Activated CD8-positive, alpha-beta memory T cell treated with anti-CD3 and anti-CD28 coated beads for 1 hour (primary cell): ENCODE results near the gene RTN4.

ENCODE experiments used
- DNase-seq, 2 donors: peaks; one replicate each; pipeline ENCODE4 v3.0.0-alpha.2; 2020; ENCODE audit warnings: low read depth in 1 of 2; ENCODE audit errors: extremely low read depth in 1 of 2

Gene RTN4

DNA sequence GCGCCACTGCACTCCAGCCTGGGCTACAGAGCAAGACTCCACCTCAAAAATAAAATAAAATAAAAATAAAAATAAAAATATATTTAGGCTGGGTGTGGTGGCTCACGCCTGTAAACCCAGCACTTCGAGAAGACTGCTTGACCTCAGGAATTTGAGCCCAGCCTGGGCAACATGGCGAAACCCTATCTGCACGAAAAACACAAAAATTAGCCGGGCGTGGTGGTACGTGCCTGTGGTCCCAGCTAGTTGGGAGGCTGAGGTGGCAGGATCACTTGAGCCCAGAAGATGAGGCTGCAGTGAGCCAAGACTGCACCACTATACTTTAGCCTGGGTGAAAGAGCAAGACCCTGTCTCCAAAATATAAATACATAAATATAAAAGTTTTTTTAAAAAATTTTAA lies 6.4 kb downstream of the RTN4 start:
- DNase-seq = no peak

- no peak for DNase-seq
Observed at GRCh38 chr2:55038428-55038827, 11.8 kb downstream of the RTN4 start.

- no peak for DNase-seq
Observed at GRCh38 chr2:55035716-55036115, 14.5 kb downstream of the RTN4 start.

DNA sequence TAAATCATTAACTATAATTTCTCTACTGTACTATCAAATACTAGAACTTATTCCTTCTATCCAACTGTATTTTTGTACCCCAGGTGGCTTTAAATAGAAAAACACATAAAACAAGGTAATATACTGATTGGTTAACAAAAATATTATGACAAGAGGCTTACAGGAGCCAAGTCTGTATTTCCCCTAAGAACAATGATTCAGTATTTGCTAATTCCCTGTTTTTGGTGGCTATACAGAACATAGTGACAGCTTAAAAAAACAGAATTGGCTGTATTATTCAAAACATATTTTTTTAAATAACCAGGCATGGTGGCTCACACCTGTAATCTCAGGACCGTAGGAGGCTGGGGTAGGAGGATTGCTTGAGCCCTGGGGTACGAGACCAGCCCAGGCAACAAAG lies 16.3 kb downstream of the RTN4 start:
- DNase-seq = no peak

DNA sequence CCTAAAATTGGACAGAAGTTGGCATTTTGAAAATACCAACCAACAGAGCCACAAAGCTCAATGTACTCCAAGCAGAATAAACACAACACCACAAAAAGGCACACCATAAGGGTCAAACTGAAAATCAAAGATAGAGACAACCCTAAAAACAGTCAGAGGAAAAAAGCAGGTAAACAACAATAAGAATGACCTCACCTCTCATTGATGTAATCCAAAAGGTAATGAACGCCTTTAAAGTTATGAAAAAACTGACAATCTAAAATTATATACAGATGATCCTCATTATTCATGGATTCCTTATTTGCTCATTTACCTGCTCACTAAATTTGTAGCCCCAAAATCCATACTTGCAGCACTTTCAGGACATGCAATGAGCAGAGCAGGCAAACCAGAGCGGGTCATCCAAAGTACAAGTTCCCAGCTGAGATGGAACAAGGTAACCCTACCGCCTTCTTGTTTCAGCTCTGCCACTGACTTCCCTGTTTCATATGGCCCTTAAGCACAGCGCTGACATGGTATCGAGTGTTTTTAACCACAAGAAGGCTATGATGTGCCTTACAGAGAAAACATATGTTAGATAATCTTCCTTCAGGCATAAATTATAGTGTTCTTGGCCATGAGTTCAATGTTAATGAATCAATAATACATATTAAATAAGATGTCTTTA lies 17.0 kb downstream of the RTN4 start:
- DNase-seq = no peak

DNA sequence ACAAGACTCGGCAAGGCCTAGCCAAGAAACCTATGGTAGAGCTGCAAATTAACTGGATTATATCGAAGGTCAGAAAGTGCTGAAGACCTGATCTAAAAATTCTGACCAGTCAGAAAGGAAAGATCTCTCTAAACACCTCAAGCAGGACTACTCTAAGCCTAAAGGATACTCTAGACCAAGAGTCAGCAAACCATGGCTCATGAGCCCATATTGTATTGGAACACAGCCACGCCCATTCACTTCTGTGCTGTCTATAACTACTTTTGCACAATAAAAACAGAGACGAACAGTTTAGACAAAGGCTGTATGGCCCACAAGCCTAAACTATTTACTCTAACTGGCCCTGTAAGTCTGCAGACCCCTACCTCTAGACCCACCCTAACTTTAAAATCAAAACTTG lies 18.7 kb downstream of the RTN4 start:
- no peak for DNase-seq

DNA sequence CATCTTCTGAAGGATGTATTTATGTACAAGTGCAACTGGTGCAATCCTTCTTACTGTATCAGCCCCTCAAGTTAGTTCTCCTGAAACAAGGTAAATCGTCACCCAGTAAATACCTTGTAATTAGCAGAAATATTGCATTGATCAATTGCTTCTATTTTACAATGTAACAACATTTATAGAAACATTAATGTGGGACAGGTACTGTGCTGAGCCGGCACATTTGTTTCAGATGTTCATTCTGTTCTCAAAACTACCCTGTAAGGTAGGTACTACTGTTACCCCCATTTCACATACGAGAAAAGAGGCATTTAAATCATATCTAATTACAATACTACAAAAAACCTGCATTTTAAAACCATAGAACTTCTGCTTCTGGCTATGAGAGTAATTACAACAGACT lies 19.5 kb downstream of the RTN4 start:
- no peak for DNase-seq

GRCh38 chr2:55029098-55029497 lies 21.2 kb downstream of the RTN4 start:
- DNase-seq = no peak

DNA sequence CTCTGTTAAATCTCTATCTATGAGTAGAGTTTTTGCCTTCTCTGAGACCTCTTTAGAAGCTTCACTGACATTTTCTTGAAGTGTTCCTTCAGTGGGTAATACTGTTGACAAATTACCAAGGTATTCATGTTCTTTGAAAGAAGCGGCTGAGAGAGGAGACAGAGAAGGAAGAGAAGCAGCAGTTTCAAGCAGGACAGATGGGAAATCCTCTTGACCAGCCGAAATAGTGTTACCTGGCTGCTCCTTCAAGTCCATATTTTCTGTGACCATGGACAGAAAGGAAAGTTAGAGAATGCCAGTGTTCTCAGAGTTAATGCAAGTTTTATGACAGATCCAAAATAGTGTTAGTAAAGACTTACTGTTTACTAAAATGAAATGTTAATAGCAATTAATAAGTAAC lies 23.0 kb downstream of the RTN4 start:
- no peak for DNase-seq

GRCh38 chr2:55026202-55026601 lies 24.0 kb downstream of the RTN4 start:
- no peak for DNase-seq

- no peak for DNase-seq
Observed at GRCh38 chr2:55025627-55026026, 24.6 kb downstream of the RTN4 start.

DNA sequence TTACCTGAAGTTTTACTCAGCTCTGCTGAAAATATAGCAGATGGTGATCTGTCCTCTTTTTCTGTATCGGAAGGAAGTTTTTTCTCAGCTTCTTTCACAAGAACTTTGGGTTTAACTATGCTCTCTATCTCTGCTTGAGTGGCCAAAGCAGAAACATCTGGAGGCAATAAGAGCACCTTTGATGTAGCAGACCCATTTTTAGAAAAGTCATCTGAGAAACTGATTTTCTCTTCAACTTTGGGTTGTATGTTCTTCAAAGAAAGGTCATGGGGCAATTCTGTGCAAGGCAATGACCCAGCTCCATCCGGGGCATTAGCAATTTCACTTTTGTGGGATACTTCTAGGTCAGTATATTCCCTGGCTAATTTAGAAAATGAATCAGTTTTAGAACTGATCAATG lies 25.2 kb downstream of the RTN4 start:
- no peak for DNase-seq

- no peak for DNase-seq
Observed at GRCh38 chr2:55022476-55022875, 27.8 kb downstream of the RTN4 start.

- DNase-seq = no peak
Observed at GRCh38 chr2:55019526-55020258, 30.6 kb downstream of the RTN4 start.

DNA sequence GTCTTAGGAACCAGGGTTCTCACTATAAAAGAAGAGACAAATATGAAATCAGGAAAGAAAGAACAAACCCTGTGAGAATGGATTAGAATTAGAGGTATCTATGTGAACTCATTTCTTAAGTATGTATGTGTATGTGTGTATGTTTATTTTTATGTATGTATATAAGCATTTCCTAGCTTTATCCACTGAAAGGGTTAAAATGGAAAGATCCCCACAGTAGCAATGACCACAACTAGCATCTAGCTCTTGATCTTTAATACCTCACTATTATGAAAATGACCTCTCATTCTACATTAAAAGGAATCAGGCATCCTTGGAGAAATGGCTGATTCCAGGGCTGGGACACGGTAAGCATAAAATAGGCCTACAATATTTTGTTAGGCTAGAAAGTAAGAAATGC lies 31.6 kb downstream of the RTN4 start:
- no peak for DNase-seq

GRCh38 chr2:55017880-55018279 lies 32.4 kb downstream of the RTN4 start:
- no peak for DNase-seq

DNA sequence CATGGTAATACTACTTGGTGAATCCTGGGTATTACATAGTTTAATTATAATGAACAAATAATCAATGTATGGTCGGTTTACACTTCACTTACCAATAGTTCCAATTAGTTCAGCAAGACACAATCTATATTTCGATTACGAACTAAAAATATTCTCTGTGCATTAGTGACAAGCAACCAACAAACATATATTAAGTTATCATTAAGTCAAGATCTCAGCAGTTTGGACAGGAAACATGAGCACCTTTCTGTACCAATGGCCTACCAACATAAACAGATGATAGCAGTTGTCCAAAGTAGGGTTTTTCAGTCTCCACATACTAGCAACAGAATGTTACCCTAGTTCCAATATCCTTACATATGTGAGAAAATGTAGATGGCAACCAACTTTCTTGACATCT lies 32.8 kb downstream of the RTN4 start:
- no peak for DNase-seq

DNA sequence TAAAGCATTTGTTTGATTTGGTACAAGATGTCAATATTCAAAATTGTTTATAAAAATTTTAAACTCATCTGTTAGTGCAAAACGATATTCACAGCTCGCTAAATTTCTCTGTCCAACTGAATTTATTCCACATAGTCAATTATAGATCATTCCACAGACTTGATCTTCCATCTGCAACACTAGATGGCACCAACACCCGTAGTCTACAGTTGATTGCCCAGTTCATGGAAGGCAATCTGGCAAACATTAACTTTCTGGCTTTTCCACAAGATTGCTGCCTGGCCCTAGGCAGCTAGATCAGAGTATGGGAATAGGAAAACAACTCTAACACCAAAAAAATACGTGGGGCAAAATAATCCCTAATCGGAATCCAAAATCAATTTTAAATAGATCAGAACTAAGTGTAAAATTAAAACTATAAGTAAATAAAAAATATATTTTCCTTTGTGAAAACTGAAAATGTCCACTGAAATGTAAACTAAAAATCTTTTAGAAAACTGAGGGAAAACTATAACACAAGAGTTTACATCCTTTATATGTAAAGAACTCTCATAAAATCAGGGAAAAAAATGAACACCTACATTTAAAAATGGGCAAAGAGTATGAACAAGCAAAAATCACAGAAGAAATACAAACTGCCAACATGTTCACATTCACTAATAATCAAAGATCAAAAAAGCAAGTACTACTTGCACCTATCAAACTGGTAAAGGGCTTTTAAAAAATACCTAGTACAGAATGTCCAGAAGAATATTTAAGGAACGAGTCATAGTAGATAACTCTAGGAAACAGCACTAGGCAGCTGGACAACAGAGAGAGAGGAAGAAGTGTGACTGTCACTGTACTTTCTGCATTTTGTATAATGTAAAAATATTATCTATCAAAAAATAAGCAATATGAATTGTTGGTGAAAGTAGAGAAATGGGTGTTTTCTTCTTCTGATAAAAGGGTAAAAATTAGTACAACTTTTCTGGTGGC lies 35.0 kb downstream of the RTN4 start:
- DNase-seq = no peak

DNA sequence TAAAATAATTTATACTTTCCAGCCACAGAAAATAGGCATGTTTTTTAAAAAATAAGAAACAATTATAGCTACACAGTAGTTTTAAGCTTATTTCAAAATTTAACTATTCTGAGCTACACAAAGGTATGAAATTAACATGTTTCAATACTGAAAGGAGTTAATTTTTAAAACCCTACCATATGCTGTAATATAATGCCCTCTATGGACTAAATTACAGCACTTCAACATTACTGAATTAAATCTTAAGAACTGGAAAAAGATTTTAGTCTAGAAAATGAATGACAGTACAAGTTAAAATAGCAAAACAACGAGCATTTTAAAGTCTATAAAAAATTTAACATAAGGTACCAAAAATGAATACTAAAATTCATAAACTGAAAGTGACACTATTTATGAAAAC lies 36.3 kb downstream of the RTN4 start:
- DNase-seq = no peak

- DNase-seq = no peak
Observed at GRCh38 chr2:55012672-55013484, 37.4 kb downstream of the RTN4 start.
